ENCODE measurements around the gene CD300LG. TPM values are rescaled to one million over a fixed set of nuclear protein-coding genes. Genes with fewer than 3 reads are reported as not detected.

Gene CD300LG
- total RNA-seq, 1 experiment from 2014 or later = not detected

DNA sequence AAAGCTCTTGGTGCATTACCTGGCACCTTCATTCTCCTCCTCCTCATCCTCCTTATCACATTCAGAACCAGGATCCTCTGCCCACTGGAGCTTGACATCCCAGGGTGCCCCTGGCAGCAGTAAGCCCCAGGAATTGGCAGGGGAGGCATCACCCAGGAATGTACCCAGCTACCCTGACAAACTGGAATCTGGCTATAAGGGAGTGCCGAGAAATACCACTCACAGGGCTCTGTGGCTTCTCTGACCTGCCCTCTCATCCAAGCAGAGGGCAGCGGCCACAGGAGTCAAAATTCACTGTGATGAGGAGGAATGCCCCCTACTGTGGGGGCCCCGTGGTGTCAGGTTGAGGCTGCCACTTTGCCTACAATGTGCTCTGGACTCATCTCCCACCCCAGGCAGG lies 33.6 kb upstream of the CD300LG start:
- Histone ChIP-seq H4K20me1 (ENCODE audit: insufficient read depth) (no peaks in the 10 kb centered on the region), H2AFZ (ENCODE audit: low read depth, low read length, poor library complexity, severe bottlenecking) (no peak overlapping the region), H3K4me3 (replicated peaks in 1 of 2; ENCODE audit: low read depth in 1 of 2, low read length in 2 of 2) (no peak overlapping the region), H3K9me3 (ENCODE audit: control insufficient read depth in 1 of 2, insufficient read depth in 1 of 2, low read depth in 1 of 2, low read length in 2 of 2) (no peaks in the 10 kb centered on the region), H3K9ac (ENCODE audit: low read length) (no peak overlapping the region), H3K27ac (ENCODE audit: low read depth, low read length) (no peak overlapping the region), H3K27me3 (ENCODE audit: insufficient read depth, low read length) (no peaks in the 10 kb centered on the region), H3K4me1 (ENCODE audit: control insufficient read depth in 1 of 2, insufficient read depth in 2 of 2, low read length in 2 of 2) (peaks cover 0 to 9% of the 10 kb centered on the region in 2 experiments; a peak in 1 of 4 replicates), H3K36me3 (ENCODE audit: control insufficient read depth in 1 of 2, insufficient read depth in 2 of 2, low read length in 2 of 2) (peaks cover 2 to 22% of the 10 kb centered on the region in 2 experiments; a peak in 3 of 4 replicates), H3K9me2 (ENCODE audit: insufficient read depth) (no peaks in the 10 kb centered on the region), H3K4me2 (ENCODE audit: low read length) (no peak overlapping the region), H3K79me2 (ENCODE audit: insufficient read depth, low read length) (no peaks in the 10 kb centered on the region)
- no peak for TF ChIP-seq CBX3 (IDR thresholded peaks at IDR 0.05; ENCODE audit: low read depth)
- ATAC-seq (no peak), DNase-seq (ENCODE audit: low read depth, low spot score) (no peak)
- intact Hi-C loops (cut with micrococcal nuclease) = no loop called here
- ChIA-PET CTCF (interaction anchor here (0.9 kb wide), 1 partner anchor 33 kb away, joined by 3 read pairs; no protein-coding TSS in a partner anchor), RAD21 (ENCODE audit: low non-redundant PET in 1 of 2, low total read pairs in 2 of 2, uncharacterized antibody in 2 of 2, unreplicated experiment in 2 of 2) (no interaction called here), POLR2A (no interaction called here)
- no TSS peak for BruUV-seq (replicated peaks)

DNA sequence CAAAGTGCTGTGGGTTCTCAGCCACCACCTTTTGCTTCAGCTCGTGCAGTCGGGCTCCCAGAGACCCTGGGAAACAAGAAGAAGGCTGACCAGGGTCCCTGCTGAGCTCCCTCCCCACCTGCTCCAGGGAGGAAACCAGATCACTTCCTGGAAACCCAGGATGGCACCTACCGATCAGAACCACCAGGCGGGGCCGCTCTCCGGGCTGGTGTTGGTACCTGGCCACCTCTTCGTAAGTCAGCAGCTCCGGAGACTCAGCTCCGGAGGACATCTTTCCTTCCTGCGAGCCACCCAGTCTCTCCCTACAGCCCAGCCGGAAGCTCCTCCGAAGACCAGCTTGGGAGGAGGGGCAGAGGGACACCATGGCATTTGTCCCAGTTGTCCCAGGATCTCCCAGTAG lies 33.0 kb upstream of the CD300LG start:
- no peaks in the 10 kb centered on the region for H3K79me2 ChIP-seq (ENCODE audit: insufficient read depth, low read length)
- H3K4me3 ChIP-seq (replicated peaks in 1 of 2; ENCODE audit: low read depth in 1 of 2, low read length in 2 of 2) = no peak overlapping the region
- DNase-seq (ENCODE audit: low read depth, low spot score) (no peak), ATAC-seq (peak; percentile 60)
- CTCF ChIA-PET = interaction anchor here (0.9 kb wide), 1 partner anchor 32 kb away, joined by 3 read pairs; no protein-coding TSS in a partner anchor
- no peak overlapping the region for H3K4me2 ChIP-seq (ENCODE audit: low read length)
- H3K9me3 ChIP-seq (ENCODE audit: control insufficient read depth in 1 of 2, insufficient read depth in 1 of 2, low read depth in 1 of 2, low read length in 2 of 2) = no peaks in the 10 kb centered on the region
- no peak overlapping the region for H3K9ac ChIP-seq (ENCODE audit: low read length)
- H3K27ac ChIP-seq (ENCODE audit: low read depth, low read length) = no peak overlapping the region
- RAD21 ChIA-PET (ENCODE audit: low non-redundant PET in 1 of 2, low total read pairs in 2 of 2, uncharacterized antibody in 2 of 2, unreplicated experiment in 2 of 2) = no interaction called here
- intact Hi-C loops (cut with micrococcal nuclease) = no loop called here
- H2AFZ ChIP-seq (ENCODE audit: low read depth, low read length, poor library complexity, severe bottlenecking) = no peak overlapping the region
- peaks cover 0 to 9% of the 10 kb centered on the region in 2 experiments; a peak in 1 of 4 replicates for H3K4me1 ChIP-seq (ENCODE audit: control insufficient read depth in 1 of 2, insufficient read depth in 2 of 2, low read length in 2 of 2)
- no peaks in the 10 kb centered on the region for H3K9me2 ChIP-seq (ENCODE audit: insufficient read depth)
- POLR2A ChIA-PET = no interaction called here
- no peaks in the 10 kb centered on the region for H4K20me1 ChIP-seq (ENCODE audit: insufficient read depth)
- H3K36me3 ChIP-seq (ENCODE audit: control insufficient read depth in 1 of 2, insufficient read depth in 2 of 2, low read length in 2 of 2) = peaks cover 4 to 20% of the 10 kb centered on the region in 2 experiments; a peak in 3 of 4 replicates
- no TSS peak for BruUV-seq (replicated peaks)
- TF ChIP-seq POLR2AphosphoS5 (IDR thresholded peaks at IDR 0.05; ENCODE audit: low read depth, low read length) = no peak
- TF ChIP-seq, protein P1, sequence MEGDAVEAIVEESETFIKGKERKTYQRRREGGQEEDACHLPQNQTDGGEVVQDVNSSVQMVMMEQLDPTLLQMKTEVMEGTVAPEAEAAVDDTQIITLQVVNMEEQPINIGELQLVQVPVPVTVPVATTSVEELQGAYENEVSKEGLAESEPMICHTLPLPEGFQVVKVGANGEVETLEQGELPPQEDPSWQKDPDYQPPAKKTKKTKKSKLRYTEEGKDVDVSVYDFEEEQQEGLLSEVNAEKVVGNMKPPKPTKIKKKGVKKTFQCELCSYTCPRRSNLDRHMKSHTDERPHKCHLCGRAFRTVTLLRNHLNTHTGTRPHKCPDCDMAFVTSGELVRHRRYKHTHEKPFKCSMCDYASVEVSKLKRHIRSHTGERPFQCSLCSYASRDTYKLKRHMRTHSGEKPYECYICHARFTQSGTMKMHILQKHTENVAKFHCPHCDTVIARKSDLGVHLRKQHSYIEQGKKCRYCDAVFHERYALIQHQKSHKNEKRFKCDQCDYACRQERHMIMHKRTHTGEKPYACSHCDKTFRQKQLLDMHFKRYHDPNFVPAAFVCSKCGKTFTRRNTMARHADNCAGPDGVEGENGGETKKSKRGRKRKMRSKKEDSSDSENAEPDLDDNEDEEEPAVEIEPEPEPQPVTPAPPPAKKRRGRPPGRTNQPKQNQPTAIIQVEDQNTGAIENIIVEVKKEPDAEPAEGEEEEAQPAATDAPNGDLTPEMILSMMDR (IDR thresholded peaks at IDR 0.05 in 2 of 3, conservative IDR thresholded peaks at IDR 0.05 in 1 of 3; ENCODE audit: borderline replicate concordance in 1 of 3, insufficient read depth in 1 of 3, low read depth in 2 of 3, low read length in 2 of 3) = peak in 2 of 3 experiments; percentile 18 to 32; a peak in 1 of 6 replicates
- H3K27me3 ChIP-seq (ENCODE audit: insufficient read depth, low read length) = no peaks in the 10 kb centered on the region
